Glutamatergic neuron (in vitro differentiated cells): ENCODE measurements around the gene CZIB. TPM values are rescaled to one million over a fixed set of nuclear protein-coding genes. Genes with fewer than 3 reads are reported as not detected.

Source experiments
- DNase-seq: peaks from one replicate; pipeline ENCODE4 v3.0.0; 2022
- H3K27ac Mint-ChIP-seq: one replicate; pipeline ENCODE4 v1.8.0; 2020; ENCODE audit warnings: mild to moderate bottlenecking, mixed read lengths, inconsistent platforms; ENCODE audit not compliant: unreplicated experiment
- H3K27me3 Mint-ChIP-seq: one replicate; pipeline ENCODE4 v1.8.0; 2020; ENCODE audit warnings: mild to moderate bottlenecking, moderate library complexity, mixed read lengths, inconsistent platforms; ENCODE audit not compliant: unreplicated experiment
- H3K36me3 Mint-ChIP-seq: one replicate; pipeline ENCODE4 v1.8.0; 2020; ENCODE audit warnings: mild to moderate bottlenecking, mixed read lengths, inconsistent platforms; ENCODE audit not compliant: unreplicated experiment
- H3K4me1 Mint-ChIP-seq: one replicate; pipeline ENCODE4 v1.8.0; 2020; ENCODE audit warnings: mild to moderate bottlenecking, low read depth, mixed read lengths, inconsistent platforms; ENCODE audit not compliant: unreplicated experiment
- H3K4me3 Mint-ChIP-seq: one replicate; pipeline ENCODE4 v1.8.0; 2020; ENCODE audit warnings: mild to moderate bottlenecking, mixed read lengths, inconsistent platforms; ENCODE audit not compliant: unreplicated experiment
- H3K9me3 Mint-ChIP-seq: one replicate; pipeline ENCODE4 v1.8.0; 2020; ENCODE audit warnings: mild to moderate bottlenecking, moderate library complexity, mixed read lengths, inconsistent platforms; ENCODE audit not compliant: unreplicated experiment
- total RNA-seq: library from RNA; stranded (reverse); fragmentation: NEBNext Ultra II Directional; extraction: Animal tissue kit (Norgen Biotek cat#: 25700); gene quantifications from one replicate; pipeline ENCODE4 v1.2.1, GENCODE V29; 2021; ENCODE audit not compliant: unreplicated experiment
- TF ChIP-seq, protein P1 (sequence below): fragments of 200-600 bp; sonication (generic); IDR thresholded peaks from one replicate; pipeline ENCODE4 v1.5.0; 2021; ENCODE audit not compliant: partially characterized antibody, unreplicated experiment

Gene CZIB
- total RNA-seq, 1 donor from 2014 or later: 48.5 TPM

DNA sequence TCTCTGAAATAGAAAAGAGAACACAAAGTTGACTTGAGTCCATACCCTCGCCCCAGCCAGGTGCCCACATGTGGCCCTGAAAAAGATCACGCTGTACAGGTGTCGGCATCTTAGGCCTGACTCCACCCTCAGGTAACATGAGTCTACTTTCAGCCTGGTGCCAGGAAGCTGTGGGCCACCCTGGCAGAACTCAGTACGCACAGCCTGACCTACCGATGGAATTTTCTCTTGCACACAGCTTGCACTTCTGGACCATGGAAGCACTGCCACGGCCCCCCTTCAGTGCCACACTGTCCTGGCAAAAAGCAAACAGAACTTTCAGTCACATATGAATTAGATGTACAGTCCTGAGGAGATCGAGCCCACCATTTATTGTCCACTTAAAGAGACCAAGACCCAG is 2.2 kb downstream of the CZIB start:
- TF ChIP-seq, protein P1, sequence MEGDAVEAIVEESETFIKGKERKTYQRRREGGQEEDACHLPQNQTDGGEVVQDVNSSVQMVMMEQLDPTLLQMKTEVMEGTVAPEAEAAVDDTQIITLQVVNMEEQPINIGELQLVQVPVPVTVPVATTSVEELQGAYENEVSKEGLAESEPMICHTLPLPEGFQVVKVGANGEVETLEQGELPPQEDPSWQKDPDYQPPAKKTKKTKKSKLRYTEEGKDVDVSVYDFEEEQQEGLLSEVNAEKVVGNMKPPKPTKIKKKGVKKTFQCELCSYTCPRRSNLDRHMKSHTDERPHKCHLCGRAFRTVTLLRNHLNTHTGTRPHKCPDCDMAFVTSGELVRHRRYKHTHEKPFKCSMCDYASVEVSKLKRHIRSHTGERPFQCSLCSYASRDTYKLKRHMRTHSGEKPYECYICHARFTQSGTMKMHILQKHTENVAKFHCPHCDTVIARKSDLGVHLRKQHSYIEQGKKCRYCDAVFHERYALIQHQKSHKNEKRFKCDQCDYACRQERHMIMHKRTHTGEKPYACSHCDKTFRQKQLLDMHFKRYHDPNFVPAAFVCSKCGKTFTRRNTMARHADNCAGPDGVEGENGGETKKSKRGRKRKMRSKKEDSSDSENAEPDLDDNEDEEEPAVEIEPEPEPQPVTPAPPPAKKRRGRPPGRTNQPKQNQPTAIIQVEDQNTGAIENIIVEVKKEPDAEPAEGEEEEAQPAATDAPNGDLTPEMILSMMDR: no peak
- Mint-ChIP-seq H3K27ac (no peak overlapping the region), H3K4me1 (peaks cover 4% of the 10 kb centered on the region), H3K4me3 (peak overlapping the region; percentile 63), H3K27me3 (peaks cover 3% of the 10 kb centered on the region), H3K36me3 (no peaks in the 10 kb centered on the region), H3K9me3 (no peaks in the 10 kb centered on the region)
- no peak for DNase-seq

DNA sequence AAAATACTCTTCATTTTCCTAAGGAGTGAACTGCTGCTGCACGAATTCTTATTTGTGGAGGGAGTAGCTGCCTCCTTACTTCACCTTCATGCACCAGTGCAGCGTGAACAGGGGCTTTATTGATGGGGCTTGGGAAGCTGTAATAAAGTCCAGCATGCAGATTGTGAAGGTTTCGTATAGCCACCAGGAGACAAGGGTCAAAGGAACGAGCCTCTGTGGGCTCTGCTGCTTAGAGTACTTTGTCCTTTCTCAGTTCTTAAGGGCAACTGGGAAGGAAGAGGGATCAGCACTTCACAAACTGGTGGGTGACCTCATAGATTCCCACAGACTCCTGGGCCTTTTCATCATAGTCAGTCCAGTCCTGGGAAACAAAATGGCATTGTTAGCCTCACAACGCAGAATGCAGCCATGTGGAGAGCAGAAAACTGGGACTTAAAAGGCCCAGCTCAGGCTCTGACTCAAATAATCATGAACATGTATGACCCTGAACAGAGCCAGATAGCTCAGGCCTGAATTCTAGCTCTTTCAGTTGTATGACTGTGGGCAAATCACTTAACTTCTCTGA is 6.0 kb downstream of the CZIB start:
- no peaks in the 10 kb centered on the region for H3K36me3 Mint-ChIP-seq
- no peak for DNase-seq
- no peak overlapping the region for H3K27ac Mint-ChIP-seq
- TF ChIP-seq, protein P1: no peak
- H3K27me3 Mint-ChIP-seq: peaks cover 2% of the 10 kb centered on the region
- peaks cover 3% of the 10 kb centered on the region for H3K4me1 Mint-ChIP-seq
- no peaks in the 10 kb centered on the region for H3K9me3 Mint-ChIP-seq
- H3K4me3 Mint-ChIP-seq: no peak overlapping the region

DNA sequence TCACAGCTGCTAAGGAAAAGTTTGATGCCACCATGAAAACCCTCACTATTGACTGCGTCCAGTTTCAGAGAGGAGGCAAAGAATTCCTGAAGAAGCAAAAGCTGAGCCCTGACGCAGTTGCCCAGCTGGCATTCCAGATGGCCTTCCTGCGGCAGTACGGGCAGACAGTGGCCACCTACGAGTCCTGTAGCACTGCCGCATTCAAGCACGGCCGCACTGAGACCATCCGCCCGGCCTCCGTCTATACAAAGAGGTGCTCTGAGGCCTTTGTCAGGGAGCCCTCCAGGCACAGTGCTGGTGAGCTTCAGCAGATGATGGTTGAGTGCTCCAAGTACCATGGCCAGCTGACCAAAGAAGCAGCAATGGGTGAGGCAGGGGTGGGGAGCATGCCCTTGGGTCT is 9.5 kb downstream of the CZIB start:
- Mint-ChIP-seq H3K36me3 (peaks cover 18% of the 10 kb centered on the region), H3K27ac (no peak overlapping the region), H3K27me3 (peaks cover 6% of the 10 kb centered on the region), H3K9me3 (peaks cover 5% of the 10 kb centered on the region), H3K4me1 (no peaks in the 10 kb centered on the region), H3K4me3 (no peak overlapping the region)
- TF ChIP-seq, protein P1: no peak
- DNase-seq: no peak

DNA sequence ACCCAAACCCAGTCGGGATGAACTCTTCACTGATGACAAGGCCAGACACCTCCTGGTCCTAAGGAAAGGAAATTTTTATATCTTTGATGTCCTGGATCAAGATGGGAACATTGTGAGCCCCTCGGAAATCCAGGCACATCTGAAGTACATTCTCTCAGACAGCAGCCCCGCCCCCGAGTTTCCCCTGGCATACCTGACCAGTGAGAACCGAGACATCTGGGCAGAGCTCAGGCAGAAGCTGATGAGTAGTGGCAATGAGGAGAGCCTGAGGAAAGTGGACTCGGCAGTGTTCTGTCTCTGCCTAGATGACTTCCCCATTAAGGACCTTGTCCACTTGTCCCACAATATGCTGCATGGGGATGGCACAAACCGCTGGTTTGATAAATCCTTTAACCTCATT is 10.1 kb downstream of the CZIB start:
- H3K4me3 Mint-ChIP-seq: no peak overlapping the region
- DNase-seq: no peak
- H3K9me3 Mint-ChIP-seq: peaks cover 5% of the 10 kb centered on the region
- H3K27me3 Mint-ChIP-seq: peaks cover 6% of the 10 kb centered on the region
- H3K36me3 Mint-ChIP-seq: peaks cover 21% of the 10 kb centered on the region
- TF ChIP-seq, protein P1: no peak
- H3K4me1 Mint-ChIP-seq: no peaks in the 10 kb centered on the region
- no peak overlapping the region for H3K27ac Mint-ChIP-seq

DNA sequence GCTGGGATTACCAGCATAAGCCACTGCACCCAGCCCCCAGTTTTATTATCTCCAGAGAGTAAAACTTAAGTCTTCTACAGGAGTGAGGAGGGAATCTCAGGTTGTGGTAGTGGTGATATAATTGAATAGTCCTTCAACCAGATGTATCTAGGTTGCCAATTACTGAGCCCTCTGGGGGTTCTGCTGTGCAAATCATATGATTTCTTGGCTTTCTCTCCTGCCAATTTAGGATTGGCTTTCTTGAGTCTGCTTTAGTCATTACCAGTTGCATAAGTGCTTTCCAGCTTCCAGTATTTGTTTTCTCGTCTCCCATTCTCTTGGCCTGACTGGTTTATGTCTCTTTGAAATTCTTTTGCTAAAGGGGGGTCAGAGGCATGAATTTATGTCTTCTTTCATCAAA is 12.7 kb downstream of the CZIB start:
- Mint-ChIP-seq H3K4me3 (no peak overlapping the region), H3K9me3 (peaks cover 11% of the 10 kb centered on the region), H3K27ac (no peak overlapping the region), H3K4me1 (no peaks in the 10 kb centered on the region), H3K27me3 (peaks cover 6% of the 10 kb centered on the region), H3K36me3 (peaks cover 44% of the 10 kb centered on the region)
- DNase-seq: no peak
- TF ChIP-seq, protein P1: no peak
